ENCODE results near the gene RNF151.
"Not testable (repeated sequence)": the region's sequence is repeated elsewhere in the genome, so short reads cannot be mapped to it uniquely, and the experiment has no call there.

The RNF151 gene, protein sequence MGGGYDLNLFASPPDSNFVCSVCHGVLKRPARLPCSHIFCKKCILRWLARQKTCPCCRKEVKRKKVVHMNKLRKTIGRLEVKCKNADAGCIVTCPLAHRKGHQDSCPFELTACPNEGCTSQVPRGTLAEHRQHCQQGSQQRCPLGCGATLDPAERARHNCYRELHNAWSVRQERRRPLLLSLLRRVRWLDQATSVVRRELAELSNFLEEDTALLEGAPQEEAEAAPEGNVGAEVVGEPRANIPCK

DNA sequence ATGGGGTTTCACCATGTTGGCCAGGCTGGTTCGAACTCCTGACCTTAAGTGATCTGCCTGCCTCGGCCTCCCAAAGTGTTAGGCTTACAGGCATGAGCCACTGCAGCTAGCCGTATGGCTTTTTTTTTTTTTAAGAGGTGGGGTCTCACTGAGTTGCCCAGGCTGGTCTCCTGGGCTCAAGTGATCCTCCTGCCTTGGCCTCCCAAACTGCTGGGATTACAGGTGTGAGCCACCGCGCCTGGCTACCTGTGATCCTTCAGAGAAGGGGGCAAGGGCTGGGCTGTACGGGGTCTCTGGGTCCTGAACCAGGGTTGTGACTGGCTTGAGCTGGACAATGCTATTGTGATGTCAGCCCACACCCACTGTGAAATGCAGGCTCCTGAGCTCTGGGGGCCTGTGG lies at the start of gene RNF151:
Gene RNF151, plus strand, starts transcription at position 397 of the 400 bp plus-strand sequence. CDS start 26 bp downstream, outside the sequence.
- TF ChIP-seq MYC (IDR thresholded peaks at IDR 0.05; ENCODE audit: low read depth, low read length), result no peak
- H3K4me3 ChIP-seq (ENCODE audit: low read depth, low read length), result peak within 1 kb of the TSS; percentile 97
- DNase-seq (ENCODE audit: low read depth), result no peak

GRCh38 chr16:1917056-1917664 lies 49.5 kb upstream of the RNF151 start:
- TF ChIP-seq MYC (IDR thresholded peaks at IDR 0.05; ENCODE audit: low read depth, low read length) (no peak), POLR2A (IDR thresholded peaks at IDR 0.05; ENCODE audit: extremely low read depth, insufficient read length) (no peak), CTCF (IDR thresholded peaks at IDR 0.05; ENCODE audit: low read depth, low read length) (no peak)
- TF ChIP-seq, protein P1, sequence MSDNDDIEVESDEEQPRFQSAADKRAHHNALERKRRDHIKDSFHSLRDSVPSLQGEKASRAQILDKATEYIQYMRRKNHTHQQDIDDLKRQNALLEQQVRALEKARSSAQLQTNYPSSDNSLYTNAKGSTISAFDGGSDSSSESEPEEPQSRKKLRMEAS (IDR thresholded peaks at IDR 0.05; ENCODE audit: low read depth, low read length), result no peak
- no peak for DNase-seq (ENCODE audit: low read depth)
- H3K4me3 ChIP-seq (ENCODE audit: low read depth, low read length), result no peak overlapping the region

GRCh38 chr16:1917665-1918350 lies 48.8 kb upstream of the RNF151 start:
- TF ChIP-seq, protein P1 (IDR thresholded peaks at IDR 0.05; ENCODE audit: low read depth, low read length), result no peak
- TF ChIP-seq POLR2A (IDR thresholded peaks at IDR 0.05; ENCODE audit: extremely low read depth, insufficient read length), result no peak
- TF ChIP-seq MYC (IDR thresholded peaks at IDR 0.05; ENCODE audit: low read depth, low read length), result no peak
- no peak for TF ChIP-seq CTCF (IDR thresholded peaks at IDR 0.05; ENCODE audit: low read depth, low read length)
- no peak overlapping the region for H3K4me3 ChIP-seq (ENCODE audit: low read depth, low read length)
- DNase-seq (ENCODE audit: low read depth), result no peak

DNA sequence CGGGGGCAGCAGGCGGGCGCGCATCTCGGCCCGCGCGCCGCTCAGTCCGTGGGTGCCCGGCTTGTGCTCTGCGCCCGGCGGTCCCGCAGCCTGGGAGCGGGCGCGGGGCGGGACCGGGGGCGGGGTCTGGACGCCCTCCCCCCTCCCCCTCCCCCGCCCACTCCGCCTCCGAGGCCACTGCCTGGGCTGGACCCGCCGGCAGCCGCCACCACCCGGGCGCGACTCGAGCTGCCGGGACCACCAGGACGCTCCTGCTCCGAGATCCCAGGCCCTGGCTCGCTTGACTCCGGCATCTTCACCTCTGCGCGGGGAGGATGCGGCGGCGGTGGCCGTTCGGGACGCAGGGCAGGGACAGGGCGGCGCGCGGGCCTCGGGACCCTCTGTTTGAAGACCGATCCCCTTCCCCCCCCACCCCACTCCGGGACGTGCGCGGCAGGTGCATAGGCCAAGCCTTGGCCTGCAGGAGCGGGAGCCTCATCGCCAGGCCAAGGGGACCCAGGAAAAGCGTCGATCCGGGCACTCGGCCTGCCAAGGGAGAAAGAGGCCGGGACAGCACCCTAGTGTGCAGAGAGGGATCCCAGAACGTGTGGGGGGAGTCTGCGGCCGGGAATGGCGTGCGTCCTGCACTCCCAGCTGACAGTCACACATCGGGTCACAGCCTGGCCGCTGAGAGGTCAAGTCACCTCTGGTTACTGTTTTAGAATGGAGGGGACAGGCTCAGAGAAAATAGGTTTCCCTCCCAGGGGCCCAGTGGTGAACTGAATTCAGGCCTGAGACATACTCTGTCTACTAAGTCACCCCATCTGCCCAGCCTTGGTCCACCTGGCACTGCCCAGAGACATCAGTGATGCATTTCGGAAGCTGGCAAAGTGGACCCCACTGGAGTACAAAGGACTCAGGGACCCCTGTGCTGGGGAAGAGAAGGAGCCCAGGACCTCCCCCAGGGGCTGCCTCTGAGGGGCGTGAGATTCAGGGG lies 48.0 kb upstream of the RNF151 start, which contains the start of gene HS3ST6:
Gene HS3ST6, minus strand, starts transcription at position 65 of the 976 bp plus-strand sequence. CDS start 92 bp downstream, outside the sequence.
- TF ChIP-seq MYC (IDR thresholded peaks at IDR 0.05; ENCODE audit: low read depth, low read length) (no peak), POLR2A (IDR thresholded peaks at IDR 0.05; ENCODE audit: extremely low read depth, insufficient read length) (no peak), CTCF (IDR thresholded peaks at IDR 0.05; ENCODE audit: low read depth, low read length) (no peak)
- TF ChIP-seq, protein P1 (IDR thresholded peaks at IDR 0.05; ENCODE audit: low read depth, low read length), result no peak
- DNase-seq (ENCODE audit: low read depth), result no peak
- no peak within 1 kb of the TSS for H3K4me3 ChIP-seq (ENCODE audit: low read depth, low read length)

DNA sequence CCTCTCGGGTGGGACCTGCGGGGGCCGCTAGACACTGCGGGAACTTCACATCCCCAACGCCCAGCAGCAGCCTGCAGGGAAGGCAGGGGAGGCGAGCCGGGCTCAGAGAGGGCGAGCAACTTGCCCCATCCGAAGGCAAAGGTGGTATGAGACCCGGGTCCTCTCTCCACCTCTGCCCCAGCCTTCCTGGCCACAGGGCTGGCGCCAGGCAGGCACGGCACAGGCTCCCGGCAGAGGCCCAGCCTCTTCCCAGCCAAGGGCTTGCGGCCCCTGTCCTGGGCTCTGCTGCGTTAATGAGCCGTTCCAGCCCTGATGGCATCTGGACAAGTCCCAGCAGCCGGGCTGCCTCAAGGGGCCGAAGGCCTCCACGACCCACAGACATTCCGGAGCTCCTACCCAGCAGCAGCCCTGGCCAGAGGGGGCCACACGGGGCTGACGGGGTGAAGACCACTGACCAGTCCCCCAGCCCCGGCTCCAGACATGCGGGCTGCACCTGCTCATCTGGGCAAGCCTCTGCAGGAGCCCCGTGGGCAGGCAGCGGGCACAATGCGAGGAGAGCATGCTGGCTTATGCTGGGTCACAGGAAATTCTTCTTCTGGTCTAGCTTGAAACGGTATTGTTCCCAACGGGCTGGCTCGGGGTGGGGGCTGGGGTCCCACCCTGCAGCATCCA lies 47.2 kb upstream of the RNF151 start:
- H3K4me3 ChIP-seq (ENCODE audit: low read depth, low read length), result no peak overlapping the region
- no peak for DNase-seq (ENCODE audit: low read depth)
- TF ChIP-seq, protein P1 (IDR thresholded peaks at IDR 0.05; ENCODE audit: low read depth, low read length), result no peak
- TF ChIP-seq MYC (IDR thresholded peaks at IDR 0.05; ENCODE audit: low read depth, low read length), result no peak
- TF ChIP-seq POLR2A (IDR thresholded peaks at IDR 0.05; ENCODE audit: extremely low read depth, insufficient read length), result no peak
- no peak for TF ChIP-seq CTCF (IDR thresholded peaks at IDR 0.05; ENCODE audit: low read depth, low read length)

GRCh38 chr16:1920122-1920521 lies 46.5 kb upstream of the RNF151 start:
- DNase-seq (ENCODE audit: low read depth); H3K4me3 ChIP-seq (ENCODE audit: low read depth, low read length): not testable (repeated sequence)
